Stimulated activated CD4-positive, alpha-beta T cell treated with anti-CD3 and anti-CD28 coated beads, Interleukin-2, amount 100 ng/mL, for 48 hours (primary cell): Measurements from ENCODE around the gene CFDP1.

ENCODE experiments used
- DNase-seq, 2 donors: peaks; one replicate each; pipeline ENCODE4 v3.0.0-alpha.2; 2020

Gene CFDP1

DNA sequence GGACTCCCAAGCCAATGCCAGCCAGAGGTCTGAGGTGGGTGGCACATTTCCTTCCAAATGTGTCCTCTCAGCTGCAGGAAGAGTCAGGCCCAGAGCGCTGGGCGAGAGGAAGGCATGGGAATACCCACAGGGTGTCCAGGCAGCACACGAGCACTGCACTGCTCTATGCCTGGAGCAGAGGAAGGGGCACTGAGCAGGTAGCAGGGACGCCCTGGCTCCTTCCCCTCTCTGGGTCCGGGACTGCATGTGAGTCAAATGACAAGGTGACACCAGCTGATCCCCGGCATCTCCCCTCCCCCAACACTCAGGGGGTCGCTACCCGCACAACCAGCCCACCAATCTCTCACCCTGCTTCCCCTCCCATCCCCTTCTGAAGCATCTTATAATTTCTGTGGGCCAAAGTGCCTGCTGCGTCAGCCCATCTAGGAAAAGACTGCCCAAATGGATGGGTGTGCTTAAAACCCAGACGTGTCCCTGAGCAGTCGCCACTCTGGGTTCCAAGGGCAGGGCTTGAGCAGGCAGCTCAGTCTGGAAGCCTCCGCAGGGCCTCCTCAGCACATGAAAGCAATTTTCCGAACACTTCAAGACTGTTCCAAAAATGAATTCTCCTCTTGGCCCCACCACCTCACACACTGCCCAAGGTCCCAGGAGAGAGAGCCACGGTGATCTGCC is 169.9 kb downstream of the CFDP1 start:
- no peak for DNase-seq

- DNase-seq: no peak
Measured at GRCh38 chr16:75262800-75263127, 170.5 kb downstream of the CFDP1 start.

GRCh38 chr16:75262104-75262799 is 171.1 kb downstream of the CFDP1 start:
- DNase-seq: no peak

DNA sequence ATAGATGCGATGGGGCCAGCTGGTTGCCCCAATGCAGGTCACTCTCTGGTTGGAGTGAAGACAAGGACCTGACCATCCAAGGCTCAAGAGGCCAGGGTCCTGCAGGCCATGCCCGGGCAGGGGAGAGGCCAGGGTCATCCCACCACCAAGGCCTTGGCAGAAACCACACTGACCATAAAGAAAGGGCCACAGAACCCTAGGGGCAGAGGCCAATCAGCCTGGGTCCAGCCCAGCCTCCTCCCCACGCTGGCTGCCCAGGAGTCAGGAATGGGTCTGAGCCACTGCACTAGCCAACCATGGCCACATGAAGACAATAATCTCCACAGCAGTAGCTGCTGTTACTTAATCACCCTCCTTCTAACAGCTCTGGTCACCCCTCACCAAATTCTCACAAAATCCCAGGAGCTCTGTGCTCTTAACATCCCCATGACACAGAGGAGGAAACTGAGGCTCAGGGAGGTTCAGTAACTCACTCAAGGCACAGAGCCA is 171.7 kb downstream of the CFDP1 start:
- DNase-seq: no peak

- DNase-seq: no peak
Measured at GRCh38 chr16:75260851-75261589, 172.3 kb downstream of the CFDP1 start.

DNA sequence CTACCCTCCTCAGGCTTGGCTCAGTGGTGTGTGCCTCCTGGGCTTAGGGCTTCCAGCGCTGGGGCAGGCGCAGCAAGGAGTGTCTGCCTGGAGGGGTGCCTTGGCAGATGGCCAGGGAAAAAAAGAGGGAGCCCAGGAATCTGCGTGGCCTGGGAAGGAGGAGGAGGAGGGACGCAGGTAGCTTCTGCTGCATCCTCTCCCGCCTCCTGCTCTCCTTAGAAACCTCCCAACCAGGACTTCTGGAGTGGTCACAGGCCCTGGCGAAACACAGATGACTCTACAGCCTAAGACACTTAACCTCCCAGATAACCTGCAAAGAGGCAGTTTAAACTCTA is 174.5 kb downstream of the CFDP1 start:
- no peak for DNase-seq

GRCh38 chr16:75257886-75258806 is 175.2 kb downstream of the CFDP1 start:
- DNase-seq: no peak

DNA sequence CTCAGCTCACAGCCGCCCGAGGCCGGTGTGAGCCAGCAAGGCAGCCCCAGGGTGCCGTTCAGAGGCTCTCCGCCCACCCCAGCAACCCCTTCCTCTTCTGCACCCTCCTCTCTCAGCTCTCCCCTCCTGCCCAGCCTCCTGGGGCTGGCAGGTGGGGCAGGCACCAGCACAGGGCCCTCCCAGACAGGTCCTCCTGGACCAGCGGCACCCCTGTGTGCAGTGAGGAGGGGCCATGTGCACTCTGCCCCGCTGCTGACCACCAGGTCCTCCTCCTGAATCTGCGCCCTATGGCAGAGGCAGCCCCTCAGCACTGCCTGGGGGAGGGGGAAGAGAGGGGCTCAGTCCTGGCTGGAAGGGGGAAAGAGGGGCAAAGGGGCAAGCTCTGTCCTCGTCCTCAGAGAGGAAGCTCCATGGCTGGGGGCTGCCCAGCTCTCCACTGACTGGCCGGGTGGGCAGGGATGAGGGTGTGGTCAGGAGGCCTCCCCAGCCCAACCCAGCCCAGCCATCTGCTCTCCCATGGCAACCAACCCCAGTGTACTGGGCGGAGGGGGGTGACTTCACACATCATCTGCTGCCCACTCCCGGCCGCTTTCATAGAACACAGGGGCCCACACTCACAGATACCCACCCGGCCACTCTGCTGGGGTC is 176.5 kb downstream of the CFDP1 start:
- no peak for DNase-seq

DNA sequence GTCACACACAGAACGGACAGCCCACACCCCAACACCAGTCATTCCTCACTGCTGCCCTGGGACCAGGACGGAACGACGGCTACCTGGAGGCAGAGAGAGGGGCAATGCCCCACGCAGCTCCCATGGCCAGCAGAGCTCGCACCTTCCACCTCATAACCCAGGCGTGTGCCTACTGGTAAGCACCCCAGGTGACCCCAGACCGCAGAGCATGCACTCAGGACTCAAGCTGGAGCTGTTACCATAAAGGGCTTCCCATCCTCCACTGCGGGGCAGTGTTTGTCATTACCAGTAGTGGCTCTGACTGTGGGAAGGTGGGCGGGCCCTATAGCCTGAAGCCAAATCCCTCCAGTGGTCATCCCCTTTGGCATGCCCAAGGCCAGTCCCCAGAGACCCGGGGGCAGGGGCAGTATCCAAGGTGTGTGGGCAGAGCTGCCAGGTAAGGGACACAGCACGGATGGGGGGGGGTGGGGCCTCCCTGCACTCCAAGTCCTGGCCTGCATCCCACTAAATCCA is 177.2 kb downstream of the CFDP1 start:
- DNase-seq: no peak

GRCh38 chr16:75254359-75254837 is 178.9 kb downstream of the CFDP1 start:
- DNase-seq: no peak

DNA sequence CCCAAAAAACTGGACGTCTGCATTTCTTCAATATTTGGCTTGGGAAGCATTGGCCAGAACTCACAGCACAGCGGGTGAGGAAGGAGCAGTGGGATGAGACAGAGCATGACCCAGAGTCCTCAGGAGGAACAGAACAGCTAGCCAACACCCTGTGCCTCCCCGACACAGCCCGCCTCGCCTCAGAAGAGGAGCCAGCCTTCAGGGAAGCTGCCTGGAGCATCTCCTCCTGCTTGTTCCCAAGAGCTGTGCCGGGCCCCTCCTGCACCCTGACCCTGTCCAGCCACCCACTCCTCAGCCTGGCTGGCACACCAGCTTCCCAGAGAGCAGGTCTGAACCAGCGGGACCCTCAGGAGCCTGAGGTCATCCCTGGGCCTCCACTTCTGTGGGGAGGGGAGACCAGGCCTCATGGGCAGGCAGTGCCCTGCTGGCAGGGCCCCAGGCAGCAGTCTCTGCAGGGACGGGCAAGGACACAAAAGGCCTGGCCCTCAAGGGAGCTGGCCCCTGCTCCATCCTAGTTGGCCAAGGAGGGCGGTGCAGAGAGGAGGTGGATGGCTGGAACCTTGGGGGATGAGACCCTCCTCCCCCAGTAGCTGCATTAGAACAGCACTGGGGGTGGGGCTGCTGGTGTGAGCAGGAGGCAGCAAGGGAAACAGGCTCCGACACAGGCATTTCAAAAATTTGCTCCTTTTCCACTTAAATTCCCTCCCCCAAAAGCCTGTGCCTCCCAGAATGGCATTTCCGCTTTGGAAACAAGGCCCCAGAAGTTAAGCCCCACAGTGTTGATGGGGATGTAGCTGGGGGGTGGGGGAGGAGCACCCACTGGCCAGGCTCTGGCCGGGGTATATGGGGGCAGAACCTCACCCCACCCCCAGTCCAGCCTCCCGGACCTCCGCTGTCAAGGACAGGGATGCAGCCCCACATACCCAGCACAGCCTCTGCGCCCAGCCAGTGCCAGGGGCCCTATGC is 180.1 kb downstream of the CFDP1 start:
- DNase-seq: no peak

DNA sequence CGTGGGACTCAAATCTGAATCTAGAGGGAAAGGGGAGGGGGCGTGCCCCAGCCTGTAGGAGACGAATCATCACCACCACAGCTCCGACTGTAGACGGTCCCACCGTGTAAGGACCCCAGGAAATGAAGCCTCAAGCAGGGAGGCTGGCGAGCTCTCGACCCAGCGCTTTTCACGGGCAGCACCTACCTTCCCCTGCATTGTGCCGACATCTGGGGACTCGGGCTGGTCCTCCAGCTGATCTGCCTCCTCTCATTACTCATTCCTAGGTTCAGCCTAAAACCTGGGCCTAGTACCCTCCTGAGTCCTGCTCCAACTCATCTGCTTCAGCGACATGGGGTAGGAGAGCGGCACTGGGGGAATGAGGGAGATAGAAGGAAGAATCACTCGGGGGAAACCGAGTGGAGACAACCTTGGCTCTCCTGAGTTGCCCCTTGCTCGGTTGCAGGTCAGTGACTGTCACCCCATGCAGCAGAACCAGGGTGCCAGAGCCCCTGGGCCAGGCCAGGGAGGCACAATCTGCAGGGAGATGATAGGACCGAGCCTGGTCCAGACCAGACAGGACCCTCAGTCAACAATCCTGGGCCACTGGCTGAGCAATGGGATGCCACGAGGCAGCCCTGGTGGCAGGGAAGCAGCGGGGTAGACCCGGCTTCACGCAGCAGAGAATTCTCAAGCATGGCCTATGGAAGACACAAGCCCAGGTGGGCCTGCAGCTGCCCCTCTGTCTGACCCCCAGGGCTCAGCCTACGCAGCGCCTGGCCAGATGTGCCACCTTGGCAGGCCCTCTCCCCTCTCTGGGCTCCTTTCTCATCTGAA is 181.0 kb downstream of the CFDP1 start:
- DNase-seq: no peak

DNA sequence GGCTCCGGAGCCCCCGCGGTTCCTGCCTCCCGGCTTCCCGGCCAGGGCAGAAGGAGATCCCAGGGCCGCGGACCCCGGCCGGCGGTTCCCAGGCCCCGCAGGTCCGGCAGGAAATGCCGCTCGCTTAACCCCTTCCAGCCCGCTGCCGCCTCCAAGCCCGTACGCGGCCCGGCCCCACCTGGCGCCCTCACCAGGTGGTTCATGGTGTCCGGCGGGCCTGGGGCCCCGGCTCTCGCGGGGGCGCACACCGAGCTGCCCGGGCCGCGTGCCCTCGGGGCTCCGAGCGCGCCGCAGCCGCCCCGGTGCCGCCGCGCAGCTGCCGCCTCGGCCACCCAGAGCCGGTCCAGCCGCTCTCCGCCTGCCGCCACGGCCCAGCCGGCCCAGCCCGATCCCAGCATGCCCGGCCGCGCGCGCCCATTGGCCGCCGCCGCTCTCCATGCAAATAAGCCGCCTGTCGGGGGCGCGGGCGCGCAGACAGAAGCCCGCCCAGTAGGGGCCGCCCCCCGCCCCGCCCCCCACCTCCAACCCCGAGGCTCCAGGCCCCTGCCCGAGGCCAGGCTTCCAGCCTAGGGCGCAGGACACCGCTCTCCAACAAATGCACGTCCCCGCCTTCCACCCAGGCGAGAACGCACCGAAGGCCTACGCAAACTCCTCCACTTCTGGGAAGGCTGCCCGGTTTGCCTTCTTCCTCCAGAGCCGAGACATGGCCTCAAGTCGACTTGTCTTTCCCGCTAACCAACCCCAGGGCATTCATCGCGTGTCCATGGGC is 181.8 kb downstream of the CFDP1 start, which contains the start of gene BCAR1:
BCAR1 (minus strand) TSS at position 345 of the 769 bp plus-strand sequence; CDS start at position 203, 142 bp downstream.
- no peak for DNase-seq

DNA sequence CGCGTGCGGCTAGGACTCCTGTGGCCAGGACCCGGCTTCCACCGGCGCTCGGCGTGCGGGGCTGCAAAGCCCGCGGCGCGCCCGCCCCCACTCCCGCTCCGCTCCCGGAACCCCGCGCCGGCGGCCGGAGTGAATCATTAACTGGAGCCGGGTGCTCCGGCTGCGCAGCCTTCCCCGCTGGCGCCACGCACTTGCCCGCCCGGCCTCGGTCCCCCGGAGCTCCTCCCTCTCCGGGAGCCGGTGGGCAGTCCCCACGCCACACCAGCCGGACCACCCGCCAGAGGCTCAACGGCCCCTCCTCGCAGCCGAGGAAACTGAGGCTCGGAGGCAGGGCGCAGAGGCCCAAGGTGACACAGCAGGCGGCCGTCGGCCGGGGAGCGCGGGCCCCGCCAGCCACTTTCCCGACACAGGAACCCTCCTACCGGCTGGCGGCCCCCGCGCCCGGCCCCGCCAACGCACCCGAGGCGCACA is 182.5 kb downstream of the CFDP1 start:
- no peak for DNase-seq

DNA sequence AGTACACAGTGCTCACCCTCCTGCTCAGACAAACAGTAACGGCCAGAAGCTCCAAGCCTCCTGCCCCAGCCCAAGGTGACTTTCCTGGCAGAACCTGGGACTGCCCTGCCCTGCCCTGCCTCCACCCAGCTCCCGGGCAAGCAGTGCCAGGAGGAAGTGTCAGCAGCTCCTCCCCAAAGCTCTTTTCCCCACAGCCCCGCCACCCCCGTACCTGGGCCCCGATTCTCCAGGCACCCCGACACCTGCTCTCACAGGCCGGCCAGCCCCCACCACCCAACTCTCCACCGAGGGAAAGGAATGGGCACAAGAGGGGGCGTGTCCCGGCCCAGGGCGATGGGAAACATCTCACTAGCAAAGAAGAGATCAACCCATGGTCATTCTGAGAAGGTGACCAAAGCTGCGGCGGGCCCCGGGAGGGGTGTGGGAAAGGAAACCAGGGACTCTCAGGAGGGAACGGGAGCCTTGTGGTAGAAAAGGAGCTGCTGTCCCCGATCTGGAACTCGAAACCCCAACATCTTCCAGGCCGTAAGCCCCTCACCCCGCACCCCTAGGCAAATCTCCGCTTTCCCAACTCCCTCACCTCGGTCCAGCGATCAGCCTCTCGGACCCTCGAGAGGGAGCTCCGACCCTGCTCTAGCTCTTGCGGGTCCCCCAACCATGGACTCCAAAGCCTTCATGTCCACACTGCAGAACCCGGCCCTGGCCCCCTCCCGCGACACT is 183.1 kb downstream of the CFDP1 start:
- no peak for DNase-seq

GRCh38 chr16:75249441-75249840 is 183.9 kb downstream of the CFDP1 start:
- no peak for DNase-seq

DNA sequence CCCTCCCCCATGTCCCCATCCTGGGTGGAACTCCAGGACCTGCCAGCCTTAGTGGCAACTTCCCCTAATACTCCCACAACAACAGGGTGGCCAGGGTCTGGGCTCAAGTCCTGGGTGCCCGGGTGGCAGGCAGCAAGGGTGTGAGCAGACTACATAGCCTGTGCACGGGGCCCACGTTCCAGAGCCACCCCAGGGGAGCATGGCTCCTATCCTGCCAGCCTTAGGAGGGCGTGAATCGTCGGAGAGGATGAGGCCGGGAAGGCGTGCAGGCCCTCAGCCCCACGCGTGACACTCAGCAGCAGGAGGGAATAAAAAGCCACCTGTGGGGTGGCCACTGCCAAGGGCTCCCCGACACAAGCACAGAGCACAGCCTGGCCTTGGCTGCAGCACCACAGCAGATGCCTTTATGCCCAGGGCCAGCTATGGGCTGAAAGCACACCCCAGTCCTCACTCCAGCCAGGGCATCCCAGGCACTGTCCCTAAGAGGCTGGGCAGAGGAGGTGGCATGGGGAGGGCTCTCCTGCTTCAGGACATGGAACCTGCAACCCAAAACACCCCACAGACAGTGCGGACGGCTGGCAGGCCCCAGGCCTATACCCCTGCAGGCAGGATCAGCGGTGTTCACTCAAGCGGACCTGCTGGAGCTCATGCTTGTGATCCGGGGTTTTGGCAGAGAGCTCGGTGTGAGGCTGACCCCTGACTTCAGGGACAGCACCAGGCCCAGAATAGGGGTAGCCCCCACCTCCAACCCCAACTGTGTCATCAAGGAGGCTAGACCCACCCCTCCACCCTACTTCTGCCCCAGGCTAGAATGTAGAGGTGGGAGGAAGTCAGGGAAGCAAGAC is 184.5 kb downstream of the CFDP1 start:
- no peak for DNase-seq
